Measurements from ENCODE around the gene RMDN2. TPM values are rescaled to one million over a fixed set of nuclear protein-coding genes. Genes with fewer than 3 reads are reported as not detected.
A peak's percentile ranks its signal among the peaks of the same experiment; 100 is the strongest.

Gene RMDN2
- total RNA-seq, 2 experiments from 2014 or later, result 0.79 to 1.2 TPM

- CTCF ChIA-PET, result interaction anchor here (1.3 to 2.5 kb wide), 2 partner anchors 10 to 491 kb away, joined by 4 to 19 read pairs; no protein-coding TSS in a partner anchor
Observed at GRCh38 chr2:37886745-37887144, 38.3 kb upstream of the RMDN2 start.

DNA sequence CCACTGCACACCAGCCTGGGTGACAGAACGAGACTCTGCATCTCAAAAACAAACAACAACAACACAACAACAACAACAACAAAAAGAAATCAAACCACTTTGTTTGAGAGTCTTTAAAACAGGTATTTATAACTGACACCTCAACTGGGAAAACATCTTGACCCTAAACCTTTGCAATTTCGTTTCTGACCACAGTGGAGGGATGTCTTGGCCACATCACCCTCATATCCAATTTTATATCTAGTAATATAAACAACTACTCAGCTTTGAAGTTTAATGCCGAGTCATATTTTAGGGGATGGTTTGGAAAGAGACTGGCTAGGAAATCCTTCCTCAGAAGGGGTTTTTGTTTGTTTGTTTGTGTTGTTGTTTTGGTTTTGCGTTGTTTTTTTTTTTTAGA lies 37.8 kb upstream of the RMDN2 start:
- H3K4me1 Mint-ChIP-seq (ENCODE audit: low read depth), result peaks cover 19% of the 10 kb centered on the region
- no peak overlapping the region for H3K27ac Mint-ChIP-seq
- no peak overlapping the region for H3K4me3 Mint-ChIP-seq
- H3K36me3 Mint-ChIP-seq (ENCODE audit: low read depth), result no peaks in the 10 kb centered on the region
- peaks cover 3% of the 10 kb centered on the region for H3K27me3 Mint-ChIP-seq (ENCODE audit: low read depth)
- DNase-seq, result no peak
- H3K9me3 Mint-ChIP-seq, result no peaks in the 10 kb centered on the region
- intact Hi-C loops (cut with micrococcal nuclease), result no loop called here
- CTCF ChIA-PET, result interaction anchor here (0.7 to 2.5 kb wide), 3 partner anchors 10 to 491 kb away, joined by 4 to 19 read pairs (median 4); no protein-coding TSS in a partner anchor

More at GRCh38 chr2:37886745-37887144, 38.3 kb upstream of the RMDN2 start:
- no peak for DNase-seq
- H3K4me1 Mint-ChIP-seq (ENCODE audit: low read depth), result peaks cover 14% of the 10 kb centered on the region
- no peaks in the 10 kb centered on the region for H3K9me3 Mint-ChIP-seq
- intact Hi-C loops (cut with micrococcal nuclease), result no loop called here
- H3K27me3 Mint-ChIP-seq (ENCODE audit: low read depth), result peaks cover 3% of the 10 kb centered on the region
- H3K36me3 Mint-ChIP-seq (ENCODE audit: low read depth), result no peaks in the 10 kb centered on the region
- H3K4me3 Mint-ChIP-seq, result no peak overlapping the region
- H3K27ac Mint-ChIP-seq, result no peak overlapping the region

GRCh38 chr2:37890893-37891495 lies 34.1 kb upstream of the RMDN2 start:
- no peak overlapping the region for H3K4me3 Mint-ChIP-seq
- H3K9me3 Mint-ChIP-seq, result no peaks in the 10 kb centered on the region
- peaks cover 2% of the 10 kb centered on the region for H3K27me3 Mint-ChIP-seq (ENCODE audit: low read depth)
- peaks cover 34% of the 10 kb centered on the region for H3K4me1 Mint-ChIP-seq (ENCODE audit: low read depth)
- no peak overlapping the region for H3K27ac Mint-ChIP-seq
- intact Hi-C loops (cut with micrococcal nuclease), result loop anchor here (1.0 to 5.0 kb wide), 4 partner anchors 59 to 495 kb away; no protein-coding TSS in a partner anchor
- DNase-seq, result peak; percentile 81
- H3K36me3 Mint-ChIP-seq (ENCODE audit: low read depth), result no peaks in the 10 kb centered on the region
- CTCF ChIA-PET, result interaction anchor here (0.6 to 5.2 kb wide), 19 partner anchors 14 to 571 kb away, joined by 3 to 54 read pairs (median 4); no protein-coding TSS in a partner anchor

GRCh38 chr2:37891846-37892435 lies 33.1 kb upstream of the RMDN2 start:
- Mint-ChIP-seq H3K27ac (peak overlapping the region; percentile 7), H3K9me3 (no peaks in the 10 kb centered on the region), H3K27me3 (ENCODE audit: low read depth) (no peaks in the 10 kb centered on the region), H3K4me3 (no peak overlapping the region), H3K4me1 (ENCODE audit: low read depth) (peaks cover 31% of the 10 kb centered on the region), H3K36me3 (ENCODE audit: low read depth) (no peaks in the 10 kb centered on the region)
- no peak for DNase-seq
- CTCF ChIA-PET, result interaction anchor here (0.9 to 5.2 kb wide), 10 partner anchors 15 to 495 kb away, joined by 3 to 54 read pairs (median 4); no protein-coding TSS in a partner anchor
- intact Hi-C loops (cut with micrococcal nuclease), result loop anchor here (1.0 to 5.0 kb wide), 6 partner anchors 33 to 496 kb away; partner anchors contain the start of gene RMDN2

- DNase-seq, result no peak
Observed at GRCh38 chr2:37892436-37893114, 32.5 kb upstream of the RMDN2 start.

DNA sequence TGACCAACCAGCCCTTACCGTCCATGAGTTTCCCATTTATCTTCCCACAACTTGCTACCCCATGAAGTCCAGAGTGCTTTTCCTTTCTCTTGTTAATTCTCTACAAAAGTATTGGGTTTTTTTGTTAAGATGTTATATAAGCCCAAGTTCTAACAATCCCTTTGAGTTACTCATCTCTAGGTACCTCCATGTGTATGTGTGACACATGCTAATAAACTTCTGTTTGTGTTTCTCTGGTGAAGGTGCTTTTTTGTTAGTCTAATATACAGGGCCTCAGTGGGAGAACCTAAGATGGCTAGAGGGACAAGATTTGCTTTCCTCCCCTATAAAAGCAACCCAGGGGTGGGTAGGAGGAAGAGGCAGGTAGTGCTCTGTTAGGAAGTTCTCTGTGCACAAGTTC lies 31.8 kb upstream of the RMDN2 start:
- DNase-seq, result no peak
- peaks cover 31% of the 10 kb centered on the region for H3K4me1 Mint-ChIP-seq (ENCODE audit: low read depth)
- peak overlapping the region; percentile 16 for H3K27ac Mint-ChIP-seq
- intact Hi-C loops (cut with micrococcal nuclease), result loop anchor here (2.0 to 5.0 kb wide), 3 partner anchors 61 to 381 kb away; no protein-coding TSS in a partner anchor
- no peaks in the 10 kb centered on the region for H3K9me3 Mint-ChIP-seq
- no peak overlapping the region for H3K4me3 Mint-ChIP-seq
- CTCF ChIA-PET, result interaction anchor here (1.2 to 5.2 kb wide), 2 partner anchors 16 to 478 kb away, joined by 4 to 54 read pairs; no protein-coding TSS in a partner anchor
- H3K36me3 Mint-ChIP-seq (ENCODE audit: low read depth), result no peaks in the 10 kb centered on the region
- no peaks in the 10 kb centered on the region for H3K27me3 Mint-ChIP-seq (ENCODE audit: low read depth)

More at GRCh38 chr2:37892436-37893114, 32.5 kb upstream of the RMDN2 start:
- Mint-ChIP-seq H3K27me3 (ENCODE audit: low read depth) (no peaks in the 10 kb centered on the region), H3K4me3 (no peak overlapping the region), H3K9me3 (no peaks in the 10 kb centered on the region), H3K36me3 (ENCODE audit: low read depth) (no peaks in the 10 kb centered on the region), H3K4me1 (ENCODE audit: low read depth) (peaks cover 31% of the 10 kb centered on the region), H3K27ac (peak overlapping the region; percentile 7)
- CTCF ChIA-PET, result interaction anchor here (0.6 to 5.2 kb wide), 3 partner anchors 15 to 478 kb away, joined by 3 to 54 read pairs (median 4); no protein-coding TSS in a partner anchor
- intact Hi-C loops (cut with micrococcal nuclease), result loop anchor here (1.0 to 5.0 kb wide), 4 partner anchors 33 to 382 kb away; partner anchors contain the start of gene RMDN2

DNA sequence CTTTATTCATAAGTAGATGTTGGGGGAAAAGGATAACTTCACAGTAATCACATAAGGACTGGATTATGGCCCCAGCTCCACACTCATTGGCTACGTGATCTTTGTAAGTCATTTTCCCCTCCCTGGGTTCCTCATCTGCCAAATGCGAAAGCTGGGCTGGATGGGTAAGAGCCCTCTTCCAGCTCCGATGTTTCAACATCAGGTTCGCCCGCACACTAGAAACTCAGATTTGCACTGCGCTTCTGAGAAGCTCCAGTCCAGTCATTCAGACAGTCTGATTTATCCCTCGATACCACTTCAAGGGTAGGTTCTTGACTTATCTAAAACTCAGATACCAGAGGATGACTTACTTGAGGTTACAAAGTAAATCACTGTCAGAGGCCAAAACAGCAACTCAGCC lies 31.0 kb upstream of the RMDN2 start:
- CTCF ChIA-PET, result interaction anchor here (0.6 to 1.9 kb wide), 3 partner anchors 12 to 308 kb away, joined by 3 to 5 read pairs (median 4); no protein-coding TSS in a partner anchor
- no peak overlapping the region for H3K4me3 Mint-ChIP-seq
- no peak for DNase-seq
- H3K27ac Mint-ChIP-seq, result no peak overlapping the region
- no peaks in the 10 kb centered on the region for H3K9me3 Mint-ChIP-seq
- peaks cover 31% of the 10 kb centered on the region for H3K4me1 Mint-ChIP-seq (ENCODE audit: low read depth)
- no peaks in the 10 kb centered on the region for H3K36me3 Mint-ChIP-seq (ENCODE audit: low read depth)
- intact Hi-C loops (cut with micrococcal nuclease), result loop anchor here (5.0 kb wide), 2 partner anchors 62 to 88 kb away; no protein-coding TSS in a partner anchor
- H3K27me3 Mint-ChIP-seq (ENCODE audit: low read depth), result no peaks in the 10 kb centered on the region

GRCh38 chr2:37894601-37895000 lies 30.5 kb upstream of the RMDN2 start:
- no peaks in the 10 kb centered on the region for H3K9me3 Mint-ChIP-seq
- no peak overlapping the region for H3K27ac Mint-ChIP-seq
- peaks cover 31% of the 10 kb centered on the region for H3K4me1 Mint-ChIP-seq (ENCODE audit: low read depth)
- intact Hi-C loops (cut with micrococcal nuclease), result loop anchor here (5.0 kb wide), 2 partner anchors 62 to 88 kb away; no protein-coding TSS in a partner anchor
- no peaks in the 10 kb centered on the region for H3K27me3 Mint-ChIP-seq (ENCODE audit: low read depth)
- H3K36me3 Mint-ChIP-seq (ENCODE audit: low read depth), result no peaks in the 10 kb centered on the region
- H3K4me3 Mint-ChIP-seq, result no peak overlapping the region
- DNase-seq, result no peak
- CTCF ChIA-PET, result interaction anchor here (0.6 to 1.9 kb wide), 4 partner anchors 11 to 499 kb away, joined by 3 to 5 read pairs (median 4); no protein-coding TSS in a partner anchor

DNA sequence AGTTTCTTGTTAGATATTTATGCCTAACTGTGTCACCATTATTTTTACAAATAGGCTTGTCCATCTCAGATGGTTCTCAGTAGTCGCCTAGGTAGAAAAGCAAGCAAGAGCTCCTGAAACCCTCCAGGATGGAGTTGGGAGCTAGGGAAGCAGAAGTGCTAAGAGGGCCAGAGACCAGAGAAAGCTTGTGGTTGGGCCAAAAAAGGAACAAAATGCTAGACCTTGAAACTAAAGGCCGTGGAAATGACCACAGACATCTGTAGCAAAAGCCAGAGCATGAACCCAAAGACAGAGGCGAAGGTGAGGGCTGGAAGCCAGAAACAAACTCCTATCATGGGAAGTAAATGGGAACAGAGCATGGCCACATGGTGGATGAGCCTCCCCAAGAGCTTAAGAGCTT lies 29.9 kb upstream of the RMDN2 start:
- Mint-ChIP-seq H3K36me3 (ENCODE audit: low read depth) (no peaks in the 10 kb centered on the region), H3K4me3 (no peak overlapping the region), H3K9me3 (peaks cover 2% of the 10 kb centered on the region), H3K27me3 (ENCODE audit: low read depth) (no peaks in the 10 kb centered on the region), H3K27ac (no peak overlapping the region), H3K4me1 (ENCODE audit: low read depth) (peaks cover 31% of the 10 kb centered on the region)
- DNase-seq, result no peak
- intact Hi-C loops (cut with micrococcal nuclease), result no loop called here
- CTCF ChIA-PET, result interaction anchor here (1.1 to 1.9 kb wide), 2 partner anchors 17 to 499 kb away, joined by 3 to 5 read pairs; no protein-coding TSS in a partner anchor

- H3K9me3 Mint-ChIP-seq, result peaks cover 2% of the 10 kb centered on the region
- H3K27ac Mint-ChIP-seq, result no peak overlapping the region
- no peaks in the 10 kb centered on the region for H3K27me3 Mint-ChIP-seq (ENCODE audit: low read depth)
- intact Hi-C loops (cut with micrococcal nuclease), result loop anchor here (1.0 kb wide), 1 partner anchor 219 kb away; no protein-coding TSS in a partner anchor
- H3K4me3 Mint-ChIP-seq, result no peak overlapping the region
- CTCF ChIA-PET, result interaction anchor here (0.9 kb wide), 1 partner anchor 500 kb away, joined by 7 read pairs; no protein-coding TSS in a partner anchor
- H3K4me1 Mint-ChIP-seq (ENCODE audit: low read depth), result peaks cover 25% of the 10 kb centered on the region
- H3K36me3 Mint-ChIP-seq (ENCODE audit: low read depth), result no peaks in the 10 kb centered on the region
- DNase-seq, result peak; percentile 23
Observed at GRCh38 chr2:37896319-37896718, 28.8 kb upstream of the RMDN2 start.

GRCh38 chr2:37897511-37897910 lies 27.6 kb upstream of the RMDN2 start:
- Mint-ChIP-seq H3K27ac (no peak overlapping the region), H3K4me1 (ENCODE audit: low read depth) (peaks cover 13% of the 10 kb centered on the region), H3K9me3 (peaks cover 2% of the 10 kb centered on the region), H3K4me3 (no peak overlapping the region), H3K27me3 (ENCODE audit: low read depth) (no peaks in the 10 kb centered on the region), H3K36me3 (ENCODE audit: low read depth) (no peaks in the 10 kb centered on the region)
- no peak for DNase-seq
- CTCF ChIA-PET, result no interaction called here
- intact Hi-C loops (cut with micrococcal nuclease), result no loop called here

- H3K4me3 Mint-ChIP-seq, result no peak overlapping the region
- peaks cover 2% of the 10 kb centered on the region for H3K9me3 Mint-ChIP-seq
Observed at GRCh38 chr2:37898448-37898847, 26.6 kb upstream of the RMDN2 start.

More at GRCh38 chr2:37898448-37898847, 26.6 kb upstream of the RMDN2 start:
- H3K27ac Mint-ChIP-seq, result no peak overlapping the region
- H3K36me3 Mint-ChIP-seq (ENCODE audit: low read depth), result no peaks in the 10 kb centered on the region
- intact Hi-C loops (cut with micrococcal nuclease), result no loop called here
- no peaks in the 10 kb centered on the region for H3K27me3 Mint-ChIP-seq (ENCODE audit: low read depth)
- peaks cover 4% of the 10 kb centered on the region for H3K4me1 Mint-ChIP-seq (ENCODE audit: low read depth)
- DNase-seq, result no peak
- CTCF ChIA-PET, result no interaction called here
